GM21526 (cell line): ENCODE results near the gene MTG2.

Experiments used
- ATAC-seq: cut with Tn5 transposase; IDR thresholded peaks from one replicate; pipeline ENCODE4 v1.9.1; 2021; ENCODE audit warnings: moderate library complexity; ENCODE audit not compliant: unreplicated experiment, low FRiP score

MTG2 gene

GRCh38 chr20:62182469-62183425 is at the start of gene MTG2:
Gene MTG2 (plus strand): TSS chr20:62183028. CDS start chr20:62193421, 10,393 bp downstream.
- peak; percentile 86 for ATAC-seq

GRCh38 chr20:62133051-62133845 is 49.6 kb upstream of the MTG2 start:
- no peak for ATAC-seq

- ATAC-seq, result no peak
Measured at GRCh38 chr20:62133864-62134263, 49.0 kb upstream of the MTG2 start.

- ATAC-seq, result no peak
Measured at GRCh38 chr20:62134735-62135231, 48.0 kb upstream of the MTG2 start.

- no peak for ATAC-seq
Measured at GRCh38 chr20:62135573-62136266, 47.1 kb upstream of the MTG2 start.

- ATAC-seq, result no peak
Measured at GRCh38 chr20:62136283-62137091, 46.3 kb upstream of the MTG2 start.

GRCh38 chr20:62137092-62137384 is 45.8 kb upstream of the MTG2 start:
- no peak for ATAC-seq

- no peak for ATAC-seq
Measured at GRCh38 chr20:62137478-62138203, 45.2 kb upstream of the MTG2 start.

- no peak for ATAC-seq
Measured at GRCh38 chr20:62138204-62138543, 44.7 kb upstream of the MTG2 start.

- no peak for ATAC-seq
Measured at GRCh38 chr20:62138912-62139311, 43.9 kb upstream of the MTG2 start.

GRCh38 chr20:62139636-62140035 is 43.2 kb upstream of the MTG2 start:
- no peak for ATAC-seq

- no peak for ATAC-seq
Measured at GRCh38 chr20:62141043-62141396, 41.8 kb upstream of the MTG2 start.

GRCh38 chr20:62141397-62142251 is 41.2 kb upstream of the MTG2 start:
- ATAC-seq, result no peak

- peak; percentile 23 for ATAC-seq
Measured at GRCh38 chr20:62142252-62143080, 40.4 kb upstream of the MTG2 start.

GRCh38 chr20:62143081-62143956 is 39.5 kb upstream of the MTG2 start, which contains the start of the genes PSMA7 and SS18L1:
Gene PSMA7 (minus strand): TSS chr20:62143394. CDS start chr20:62143303, 91 bp downstream.
Gene SS18L1 (plus strand): TSS chr20:62143769. CDS start chr20:62143821, 52 bp downstream.
- peak; percentile 61 for ATAC-seq

- ATAC-seq, result peak; percentile 22
Measured at GRCh38 chr20:62143957-62144825, 38.6 kb upstream of the MTG2 start.
